ENCODE data around the gene EYA3. TPM values are rescaled to one million over a fixed set of nuclear protein-coding genes. Genes with fewer than 3 reads are reported as not detected.

Gene EYA3
- total RNA-seq, 1 experiment from 2014 or later = 32.7 TPM

GRCh38 chr1:27922272-27922671 is 166.1 kb downstream of the EYA3 start:
- H4K91ac ChIP-seq (ENCODE audit: insufficient read length, low read depth, low read length) = no peak overlapping the region
- no peak overlapping the region for H4K5ac ChIP-seq (ENCODE audit: insufficient read length, low read depth, low read length)
- DNase-seq = no peak
- H2BK15ac ChIP-seq (ENCODE audit: low read depth, low read length) = no peak overlapping the region
- TF ChIP-seq CTCF (conservative IDR thresholded peaks at IDR 0.05) = no peak
- no peak overlapping the region for H3K27ac ChIP-seq (ENCODE audit: insufficient read length, low read depth, low read length)
- no peaks in the 10 kb centered on the region for H3K23me2 ChIP-seq (ENCODE audit: insufficient read length, low read depth, low read length, poor library complexity, severe bottlenecking)
- no peak overlapping the region for H2BK20ac ChIP-seq (ENCODE audit: low read depth, low read length, poor library complexity, severe bottlenecking)
- H3K56ac ChIP-seq (ENCODE audit: insufficient read length, low read depth, low read length) = no peak overlapping the region
- no peak overlapping the region for H2BK5ac ChIP-seq (ENCODE audit: insufficient read length, low read length)
- H3K18ac ChIP-seq (ENCODE audit: insufficient read length, low read depth, low read length) = no peak overlapping the region
- Mint-ChIP-seq H3K9me3 (no peaks in the 10 kb centered on the region), H3K27ac (no peak overlapping the region), H3K27me3 (ENCODE audit: low read depth) (peaks cover 14% of the 10 kb centered on the region), H3K4me3 (no peak overlapping the region), H3K36me3 (ENCODE audit: insufficient read depth in 1 of 3, low read depth in 3 of 3) (no peaks in the 10 kb centered on the region), H3K4me1 (0 out of 4 replicates have a peak, but pooled peaks cover 0 to 2% of the 10 kb centered on the region in 2 experiments)
- H3K23ac ChIP-seq (ENCODE audit: insufficient read length, low read depth, low read length) = no peak overlapping the region
- no peak overlapping the region for H2AK5ac ChIP-seq (ENCODE audit: insufficient read length, low read length)
- H4K20me1 ChIP-seq (ENCODE audit: control insufficient read depth, insufficient read depth, insufficient read length) = no peaks in the 10 kb centered on the region
- H3K14ac ChIP-seq (ENCODE audit: insufficient read depth, low read length) = no peak overlapping the region
- no CpG with 5 or more reads among the region's 3 CpGs for WGBS (ENCODE audit: extremely low coverage, insufficient read length, low lambda C conversion rate)
- no peaks in the 10 kb centered on the region for H3K79me2 ChIP-seq (ENCODE audit: insufficient read depth, low read length)
- H3K4me1 ChIP-seq (ENCODE audit: insufficient read depth, low read length) = no peaks in the 10 kb centered on the region
- no peak overlapping the region for H2AFZ ChIP-seq (ENCODE audit: low read length)
- no peaks in the 10 kb centered on the region for H3K79me1 ChIP-seq (ENCODE audit: insufficient read depth, low read depth, low read length, poor library complexity, severe bottlenecking)
- no peak overlapping the region for H2BK12ac ChIP-seq (ENCODE audit: insufficient read length, low read depth, low read length)
- no peak overlapping the region for H3K9ac ChIP-seq (ENCODE audit: extremely low read depth, insufficient read length, low read length)
- no peak overlapping the region for H4K8ac ChIP-seq (replicated peaks; ENCODE audit: insufficient read length, low read depth, low read length)
- no peak overlapping the region for H3K4ac ChIP-seq (ENCODE audit: low read depth, low read length)
- H3K27me3 ChIP-seq (ENCODE audit: insufficient read depth, low read length) = no peaks in the 10 kb centered on the region
- no peak overlapping the region for H3T11ph ChIP-seq (ENCODE audit: low read length)
- no peaks in the 10 kb centered on the region for H3K9me3 ChIP-seq (ENCODE audit: control insufficient read depth, low read depth, low read length)
- H2BK120ac ChIP-seq (ENCODE audit: low read depth, low read length, poor library complexity, severe bottlenecking) = no peak overlapping the region
- H3K4me2 ChIP-seq (ENCODE audit: insufficient read depth, insufficient read length, low read length) = no peak overlapping the region

Other genes with a start within 250 kb of the EYA3 start
- 17.2 and 18.7 TPM in 2 replicates for gene THEMIS2, start 216.1 kb downstream of the EYA3 start, total RNA-seq (2021)
- gene RPA2, start 174.0 kb downstream of the EYA3 start, total RNA-seq (2021) = 81.4 and 83.5 TPM in 2 replicates
- 49.5 and 51.3 TPM in 2 replicates for gene SMPDL3B, start 153.6 kb downstream of the EYA3 start, total RNA-seq (2021)
- 17.2 and 17.9 TPM in 2 replicates for gene XKR8, start 128.6 kb downstream of the EYA3 start, total RNA-seq (2021)
- gene PTAFR, start 88.1 kb upstream of the EYA3 start, total RNA-seq (2021) = 1.8 and 1.9 TPM in 2 replicates
- 126 and 132 TPM in 2 replicates for gene DNAJC8, start 144.4 kb upstream of the EYA3 start, total RNA-seq (2021)
- gene ATP5IF1, start 147.5 kb upstream of the EYA3 start, total RNA-seq (2021) = 257 and 275 TPM in 2 replicates
- 24.6 and 24.7 TPM in 2 replicates for gene SESN2, start 170.9 kb upstream of the EYA3 start, total RNA-seq (2021)
- 13.0 and 13.3 TPM in 2 replicates for gene MED18, start 240.4 kb upstream of the EYA3 start, total RNA-seq (2021)

Data from H9 (cell line).